GM13977 (cell line): Measurements from ENCODE around the gene SLC4A4.

Experiments used
- DNase-seq: peaks from one replicate; pipeline ENCODE4 v3.0.0; 2012; ENCODE audit warnings: low spot score
- in situ Hi-C: fragments of 300-500 bp; cut with MboI; formaldehyde crosslinking; loops from one replicate; pipeline ENCODE4 v1.12.0; 2022; ENCODE audit warnings: low sequenced_read_pairs, low pct_unique_long_range_greater_than_20kb, mixed read lengths, inconsistent platforms; ENCODE audit not compliant: unreplicated experiment
- TF ChIP-seq, protein P1 (sequence below): IDR thresholded peaks from 2 replicates; pipeline ENCODE4 v1.5.1; 2012; ENCODE audit warnings: mild to moderate bottlenecking, control low read depth; ENCODE audit not compliant: insufficient read depth; ENCODE audit errors: extremely low read depth, missing control alignments

SLC4A4 gene

DNA sequence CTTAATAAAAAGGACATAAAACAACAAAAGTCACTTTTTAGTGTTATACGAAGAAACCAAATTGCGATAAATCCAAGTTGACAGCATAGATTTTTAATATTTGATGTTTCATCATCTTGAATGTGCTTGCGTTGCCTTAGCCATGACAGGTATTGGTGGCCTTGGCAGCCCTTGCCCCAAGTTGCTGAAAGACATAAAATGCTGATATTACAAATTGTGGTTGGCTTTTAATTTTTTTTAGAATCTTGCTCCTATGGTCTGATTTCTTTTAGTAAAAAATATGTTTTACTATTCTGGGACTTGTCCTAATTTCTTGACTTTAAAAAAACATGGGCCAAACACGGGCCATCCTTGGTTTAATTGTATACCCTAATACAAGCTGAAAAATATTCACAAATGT, 122.6 kb downstream of the SLC4A4 start:
- TF ChIP-seq, protein P1, sequence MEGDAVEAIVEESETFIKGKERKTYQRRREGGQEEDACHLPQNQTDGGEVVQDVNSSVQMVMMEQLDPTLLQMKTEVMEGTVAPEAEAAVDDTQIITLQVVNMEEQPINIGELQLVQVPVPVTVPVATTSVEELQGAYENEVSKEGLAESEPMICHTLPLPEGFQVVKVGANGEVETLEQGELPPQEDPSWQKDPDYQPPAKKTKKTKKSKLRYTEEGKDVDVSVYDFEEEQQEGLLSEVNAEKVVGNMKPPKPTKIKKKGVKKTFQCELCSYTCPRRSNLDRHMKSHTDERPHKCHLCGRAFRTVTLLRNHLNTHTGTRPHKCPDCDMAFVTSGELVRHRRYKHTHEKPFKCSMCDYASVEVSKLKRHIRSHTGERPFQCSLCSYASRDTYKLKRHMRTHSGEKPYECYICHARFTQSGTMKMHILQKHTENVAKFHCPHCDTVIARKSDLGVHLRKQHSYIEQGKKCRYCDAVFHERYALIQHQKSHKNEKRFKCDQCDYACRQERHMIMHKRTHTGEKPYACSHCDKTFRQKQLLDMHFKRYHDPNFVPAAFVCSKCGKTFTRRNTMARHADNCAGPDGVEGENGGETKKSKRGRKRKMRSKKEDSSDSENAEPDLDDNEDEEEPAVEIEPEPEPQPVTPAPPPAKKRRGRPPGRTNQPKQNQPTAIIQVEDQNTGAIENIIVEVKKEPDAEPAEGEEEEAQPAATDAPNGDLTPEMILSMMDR: no peak
- in situ Hi-C loops: no loop called here
- no peak for DNase-seq

- in situ Hi-C loops: no loop called here
Measured at GRCh38 chr4:71466775-71467174, 128.0 kb downstream of the SLC4A4 start.

DNA sequence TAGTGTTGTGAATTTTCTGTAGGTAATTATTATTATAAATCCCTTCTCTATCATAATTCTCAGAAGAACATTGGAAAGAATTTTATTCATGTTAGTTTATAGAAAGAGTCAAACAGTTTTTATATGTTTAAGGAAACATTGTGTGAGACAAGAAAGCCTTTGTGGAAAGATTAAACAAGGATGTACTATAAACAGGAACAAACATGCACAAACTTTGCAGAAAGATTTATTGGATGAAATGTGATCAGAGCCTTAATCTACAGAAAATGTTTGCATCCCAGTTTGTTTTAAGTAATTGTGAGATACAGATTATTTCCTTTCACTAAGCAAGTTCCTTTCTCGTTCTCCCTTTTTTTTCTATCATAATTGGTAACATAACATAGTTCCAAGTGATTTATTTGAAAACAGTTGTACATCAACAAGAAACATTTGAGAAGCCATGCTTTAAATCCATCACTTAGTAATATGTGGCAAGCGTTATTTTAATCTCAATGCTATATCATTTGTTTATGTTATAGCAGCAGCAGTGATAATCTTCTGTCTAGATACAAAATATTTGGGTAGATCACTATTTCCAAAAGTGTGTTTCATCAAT, 129.4 kb downstream of the SLC4A4 start:
- no peak for DNase-seq
- in situ Hi-C loops: no loop called here
- TF ChIP-seq, protein P1: no peak

More at GRCh38 chr4:71466775-71467174, 128.0 kb downstream of the SLC4A4 start:
- TF ChIP-seq, protein P1: no peak
- DNase-seq: no peak

GRCh38 chr4:71469541-71469940, 130.7 kb downstream of the SLC4A4 start:
- TF ChIP-seq, protein P1: no peak
- in situ Hi-C loops: no loop called here
- no peak for DNase-seq

- no peak for DNase-seq
- in situ Hi-C loops: no loop called here
- TF ChIP-seq, protein P1: no peak
Measured at GRCh38 chr4:71470524-71470923, 131.7 kb downstream of the SLC4A4 start.

DNA sequence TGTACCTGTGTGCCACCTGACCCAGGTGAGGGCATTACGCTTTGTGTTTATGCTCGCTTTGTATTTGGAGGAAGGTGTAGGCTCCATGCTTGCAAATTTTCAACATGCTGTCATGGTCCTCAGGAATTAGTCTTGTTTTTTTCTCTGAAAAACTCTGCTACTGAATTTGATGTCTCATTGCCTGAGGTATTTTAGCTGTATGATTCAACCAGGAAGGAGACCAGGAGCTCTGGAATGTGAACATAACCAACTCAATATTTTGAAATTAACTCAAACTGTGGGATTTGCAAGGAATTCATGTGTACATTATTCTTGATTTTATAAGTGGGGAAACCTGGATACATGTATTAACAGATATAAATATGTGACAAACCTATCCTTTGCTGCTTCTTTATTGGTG, 134.1 kb downstream of the SLC4A4 start:
- no peak for DNase-seq
- TF ChIP-seq, protein P1: no peak
- in situ Hi-C loops: no loop called here
